SU-DHL-6 (cell line): ENCODE data around the gene BNC2.

Experiments
- CTCF ChIP-seq: fragments of 200-600 bp; sonication (generic); IDR thresholded peaks from one replicate; pipeline ENCODE4 v1.5.1; 2017; ENCODE audit warnings: antibody characterized with exemption, mild to moderate bottlenecking, low read length, moderate library complexity; ENCODE audit not compliant: insufficient read depth, poor library complexity, severe bottlenecking
- EZH2phosphoT487 ChIP-seq: fragments of 200-600 bp; sonication (generic), shearing (Covaris generic); conservative IDR thresholded peaks from 2 replicates; pipeline ENCODE4 v1.6.1; 2018; ENCODE audit warnings: mild to moderate bottlenecking, antibody characterized with exemption, low read length, moderate library complexity, mixed read lengths

GRCh38 chr9:16552252-16552651 lies 318.2 kb downstream of the BNC2 start:
- TF ChIP-seq CTCF (no peak), EZH2phosphoT487 (no peak)
